ENCODE measurements around the gene PCMTD2. TPM values are rescaled to one million over a fixed set of nuclear protein-coding genes. Genes with fewer than 3 reads are reported as not detected.

The PCMTD2 gene
- total and polyA plus RNA-seq, 2 of the 13 experiments (the other 11 are each of a cell fraction or from before 2014, with no cell fraction given): 47.0 to 76.9 TPM

GRCh38 chr20:64220891-64221527 is 34.5 kb upstream of the PCMTD2 start (continued):
- TF ChIP-seq GLI4 (CRISPR knock-in tag; IDR thresholded peaks at IDR 0.05; ENCODE audit: borderline replicate concordance): no peak
- peak; percentile 61 for TF ChIP-seq PATZ1 (CRISPR knock-in tag; IDR thresholded peaks at IDR 0.05)
- TF ChIP-seq PCBP2 (optimal IDR thresholded peaks at IDR 0.05; ENCODE audit: low read depth, low read length, poor library complexity, severe bottlenecking): no peak
- TF ChIP-seq, protein P1, sequence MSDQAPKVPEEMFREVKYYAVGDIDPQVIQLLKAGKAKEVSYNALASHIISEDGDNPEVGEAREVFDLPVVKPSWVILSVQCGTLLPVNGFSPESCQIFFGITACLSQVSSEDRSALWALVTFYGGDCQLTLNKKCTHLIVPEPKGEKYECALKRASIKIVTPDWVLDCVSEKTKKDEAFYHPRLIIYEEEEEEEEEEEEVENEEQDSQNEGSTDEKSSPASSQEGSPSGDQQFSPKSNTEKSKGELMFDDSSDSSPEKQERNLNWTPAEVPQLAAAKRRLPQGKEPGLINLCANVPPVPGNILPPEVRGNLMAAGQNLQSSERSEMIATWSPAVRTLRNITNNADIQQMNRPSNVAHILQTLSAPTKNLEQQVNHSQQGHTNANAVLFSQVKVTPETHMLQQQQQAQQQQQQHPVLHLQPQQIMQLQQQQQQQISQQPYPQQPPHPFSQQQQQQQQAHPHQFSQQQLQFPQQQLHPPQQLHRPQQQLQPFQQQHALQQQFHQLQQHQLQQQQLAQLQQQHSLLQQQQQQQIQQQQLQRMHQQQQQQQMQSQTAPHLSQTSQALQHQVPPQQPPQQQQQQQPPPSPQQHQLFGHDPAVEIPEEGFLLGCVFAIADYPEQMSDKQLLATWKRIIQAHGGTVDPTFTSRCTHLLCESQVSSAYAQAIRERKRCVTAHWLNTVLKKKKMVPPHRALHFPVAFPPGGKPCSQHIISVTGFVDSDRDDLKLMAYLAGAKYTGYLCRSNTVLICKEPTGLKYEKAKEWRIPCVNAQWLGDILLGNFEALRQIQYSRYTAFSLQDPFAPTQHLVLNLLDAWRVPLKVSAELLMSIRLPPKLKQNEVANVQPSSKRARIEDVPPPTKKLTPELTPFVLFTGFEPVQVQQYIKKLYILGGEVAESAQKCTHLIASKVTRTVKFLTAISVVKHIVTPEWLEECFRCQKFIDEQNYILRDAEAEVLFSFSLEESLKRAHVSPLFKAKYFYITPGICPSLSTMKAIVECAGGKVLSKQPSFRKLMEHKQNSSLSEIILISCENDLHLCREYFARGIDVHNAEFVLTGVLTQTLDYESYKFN (CRISPR knock-in tag; conservative IDR thresholded peaks at IDR 0.05): peak; percentile 84
- no peak for TF ChIP-seq ZNF841 (CRISPR knock-in tag; IDR thresholded peaks at IDR 0.05; ENCODE audit: borderline replicate concordance)
- TF ChIP-seq ZFP36 (IDR thresholded peaks at IDR 0.05; ENCODE audit: borderline replicate concordance, low read depth, low read length, partially characterized antibody): no peak
- TF ChIP-seq NONO (IDR thresholded peaks at IDR 0.05): no peak
- TF ChIP-seq NONO (CRISPR knock-in tag; conservative IDR thresholded peaks at IDR 0.05): no peak
- no peak for TF ChIP-seq MIER3 (CRISPR knock-in tag; IDR thresholded peaks at IDR 0.05; ENCODE audit: borderline replicate concordance)
- peak; percentile 80 for TF ChIP-seq SP4 (CRISPR knock-in tag; IDR thresholded peaks at IDR 0.05)
- TF ChIP-seq, protein P2, sequence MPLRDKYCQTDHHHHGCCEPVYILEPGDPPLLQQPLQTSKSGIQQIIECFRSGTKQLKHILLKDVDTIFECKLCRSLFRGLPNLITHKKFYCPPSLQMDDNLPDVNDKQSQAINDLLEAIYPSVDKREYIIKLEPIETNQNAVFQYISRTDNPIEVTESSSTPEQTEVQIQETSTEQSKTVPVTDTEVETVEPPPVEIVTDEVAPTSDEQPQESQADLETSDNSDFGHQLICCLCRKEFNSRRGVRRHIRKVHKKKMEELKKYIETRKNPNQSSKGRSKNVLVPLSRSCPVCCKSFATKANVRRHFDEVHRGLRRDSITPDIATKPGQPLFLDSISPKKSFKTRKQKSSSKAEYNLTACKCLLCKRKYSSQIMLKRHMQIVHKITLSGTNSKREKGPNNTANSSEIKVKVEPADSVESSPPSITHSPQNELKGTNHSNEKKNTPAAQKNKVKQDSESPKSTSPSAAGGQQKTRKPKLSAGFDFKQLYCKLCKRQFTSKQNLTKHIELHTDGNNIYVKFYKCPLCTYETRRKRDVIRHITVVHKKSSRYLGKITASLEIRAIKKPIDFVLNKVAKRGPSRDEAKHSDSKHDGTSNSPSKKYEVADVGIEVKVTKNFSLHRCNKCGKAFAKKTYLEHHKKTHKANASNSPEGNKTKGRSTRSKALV (CRISPR knock-in tag; IDR thresholded peaks at IDR 0.05): no peak; the same call in 1 of the 2 replicates
- peak; percentile 85; the same call in 1 of the 2 replicates for TF ChIP-seq RFXAP (CRISPR knock-in tag; IDR thresholded peaks at IDR 0.05; ENCODE audit: borderline replicate concordance)
- TF ChIP-seq MLX (CRISPR knock-in tag; IDR thresholded peaks at IDR 0.05): no peak
- peak; percentile 92 for TF ChIP-seq NR2F2 (IDR thresholded peaks at IDR 0.05; ENCODE audit: borderline replicate concordance, low read depth)
- TF ChIP-seq TP53 (CRISPR knock-in tag; conservative IDR thresholded peaks at IDR 0.05): no peak
- TF ChIP-seq, protein P3, sequence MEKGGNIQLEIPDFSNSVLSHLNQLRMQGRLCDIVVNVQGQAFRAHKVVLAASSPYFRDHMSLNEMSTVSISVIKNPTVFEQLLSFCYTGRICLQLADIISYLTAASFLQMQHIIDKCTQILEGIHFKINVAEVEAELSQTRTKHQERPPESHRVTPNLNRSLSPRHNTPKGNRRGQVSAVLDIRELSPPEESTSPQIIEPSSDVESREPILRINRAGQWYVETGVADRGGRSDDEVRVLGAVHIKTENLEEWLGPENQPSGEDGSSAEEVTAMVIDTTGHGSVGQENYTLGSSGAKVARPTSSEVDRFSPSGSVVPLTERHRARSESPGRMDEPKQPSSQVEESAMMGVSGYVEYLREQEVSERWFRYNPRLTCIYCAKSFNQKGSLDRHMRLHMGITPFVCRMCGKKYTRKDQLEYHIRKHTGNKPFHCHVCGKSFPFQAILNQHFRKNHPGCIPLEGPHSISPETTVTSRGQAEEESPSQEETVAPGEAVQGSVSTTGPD (CRISPR knock-in tag; IDR thresholded peaks at IDR 0.05): no peak
- TF ChIP-seq, protein P4, sequence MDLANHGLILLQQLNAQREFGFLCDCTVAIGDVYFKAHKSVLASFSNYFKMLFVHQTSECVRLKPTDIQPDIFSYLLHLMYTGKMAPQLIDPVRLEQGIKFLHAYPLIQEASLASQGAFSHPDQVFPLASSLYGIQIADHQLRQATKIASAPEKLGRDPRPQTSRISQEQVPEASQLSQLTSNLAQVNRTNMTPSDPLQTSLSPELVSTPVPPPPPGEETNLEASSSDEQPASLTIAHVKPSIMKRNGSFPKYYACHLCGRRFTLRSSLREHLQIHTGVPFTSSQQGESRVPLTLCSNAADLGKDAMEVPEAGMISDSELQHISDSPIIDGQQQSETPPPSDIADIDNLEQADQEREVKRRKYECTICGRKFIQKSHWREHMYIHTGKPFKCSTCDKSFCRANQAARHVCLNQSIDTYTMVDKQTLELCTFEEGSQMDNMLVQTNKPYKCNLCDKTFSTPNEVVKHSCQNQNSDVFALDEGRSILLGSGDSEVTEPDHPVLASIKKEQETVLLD (CRISPR knock-in tag; IDR thresholded peaks at IDR 0.05; ENCODE audit: low read depth): no peak
